ENCODE results near the gene WSCD1.

Gene WSCD1

GRCh38 chr17:6071528-6072065 is 1.4 kb downstream of the WSCD1 start (continued):
- no peak for TF ChIP-seq ZBTB6 (tag by site-specific recombination; IDR thresholded peaks at IDR 0.05)

GRCh38 chr17:6072157-6072556 is 2.0 kb downstream of the WSCD1 start:
- POLR2A ChIA-PET = interaction anchor here (0.9 to 1.3 kb wide), 2 partner anchors 9 to 179 kb away, joined by 3 read pairs; no protein-coding TSS in a partner anchor
- CTCF ChIA-PET = interaction anchor here (0.6 to 1.3 kb wide), 2 partner anchors 10 to 295 kb away, joined by 3 read pairs; no protein-coding TSS in a partner anchor
- H3K36me3 ChIP-seq (ENCODE audit: control insufficient read depth in 2 of 2, insufficient read depth in 1 of 2, low read length in 2 of 2) = no peaks in the 10 kb centered on the region

GRCh38 chr17:6072611-6073010 is 2.4 kb downstream of the WSCD1 start:
- Histone ChIP-seq H3K4me1 (ENCODE audit: control insufficient read depth, insufficient read depth, low read length) (peaks cover 10% of the 10 kb centered on the region), H3K4me3 (ENCODE audit: low read depth, low read length) (no peak overlapping the region), H3K27ac (ENCODE audit: extremely low read depth, low read depth, low read length) (no peak overlapping the region), H3K9me3 (ENCODE audit: control insufficient read depth, insufficient read depth, low read depth, low read length) (no peaks in the 10 kb centered on the region), H3K36me3 (ENCODE audit: control insufficient read depth in 2 of 2, insufficient read depth in 1 of 2, low read length in 2 of 2) (no peaks in the 10 kb centered on the region)
- TF ChIP-seq MZF1 (tag by site-specific recombination; IDR thresholded peaks at IDR 0.05; ENCODE audit: borderline replicate concordance) = no peak
- TF ChIP-seq ZNF521 (tag by site-specific recombination; IDR thresholded peaks at IDR 0.05) = no peak
- no peak for TF ChIP-seq RBAK (tag by site-specific recombination; IDR thresholded peaks at IDR 0.05)
- no peak for TF ChIP-seq KLF10 (tag by site-specific recombination; IDR thresholded peaks at IDR 0.05)
- TF ChIP-seq ZNF426 (tag by site-specific recombination; IDR thresholded peaks at IDR 0.05) = no peak
- TF ChIP-seq ZFP41 (tag by site-specific recombination; IDR thresholded peaks at IDR 0.05; ENCODE audit: borderline replicate concordance) = no peak
- TF ChIP-seq ZBTB10 (tag by site-specific recombination; IDR thresholded peaks at IDR 0.05) = no peak
- no peak for TF ChIP-seq ZNF621 (tag by site-specific recombination; IDR thresholded peaks at IDR 0.05)
- no peak for TF ChIP-seq HOXD13 (CRISPR knock-in tag; IDR thresholded peaks at IDR 0.05; ENCODE audit: borderline replicate concordance)
- TF ChIP-seq ZNF341 (tag by site-specific recombination; IDR thresholded peaks at IDR 0.05; ENCODE audit: low read depth) = no peak
- no peak for TF ChIP-seq KLF1 (tag by site-specific recombination; IDR thresholded peaks at IDR 0.05)
- no peak for TF ChIP-seq ZBTB7A (tag by site-specific recombination; IDR thresholded peaks at IDR 0.05; ENCODE audit: low read depth)
- TF ChIP-seq SCRT1 (tag by site-specific recombination; IDR thresholded peaks at IDR 0.05; ENCODE audit: borderline replicate concordance) = no peak
- TF ChIP-seq ZNF830 (tag by site-specific recombination; IDR thresholded peaks at IDR 0.05; ENCODE audit: low read depth) = no peak
- no peak for TF ChIP-seq MEIS1 (CRISPR knock-in tag; IDR thresholded peaks at IDR 0.05; ENCODE audit: borderline replicate concordance)
- TF ChIP-seq ZNF48 (tag by site-specific recombination; IDR thresholded peaks at IDR 0.05) = no peak
- TF ChIP-seq IKZF3 (tag by site-specific recombination; IDR thresholded peaks at IDR 0.05) = no peak
- TF ChIP-seq ZBTB1 (tag by site-specific recombination; IDR thresholded peaks at IDR 0.05) = no peak
- POLR2A ChIA-PET = interaction anchor here (0.9 kb wide), 1 partner anchor 9 kb away, joined by 3 read pairs; no protein-coding TSS in a partner anchor
- CTCF ChIA-PET = interaction anchor here (0.6 kb wide), 1 partner anchor 296 kb away, joined by 3 read pairs; no protein-coding TSS in a partner anchor

More at GRCh38 chr17:6072157-6072556, 2.0 kb downstream of the WSCD1 start:
- Histone ChIP-seq H3K4me1 (ENCODE audit: control insufficient read depth, insufficient read depth, low read length) (peaks cover 10% of the 10 kb centered on the region), H3K27ac (ENCODE audit: extremely low read depth, low read depth, low read length) (no peak overlapping the region), H3K4me3 (ENCODE audit: low read depth, low read length) (no peak overlapping the region), H3K9me3 (ENCODE audit: control insufficient read depth, insufficient read depth, low read depth, low read length) (no peaks in the 10 kb centered on the region)
- TF ChIP-seq ZNF10 (tag by site-specific recombination; IDR thresholded peaks at IDR 0.05) = no peak
- no peak for TF ChIP-seq PRDM1 (tag by site-specific recombination; IDR thresholded peaks at IDR 0.05)
- no peak for TF ChIP-seq ZNF585B (tag by site-specific recombination; IDR thresholded peaks at IDR 0.05)
- no peak for TF ChIP-seq BCL6B (tag by site-specific recombination; IDR thresholded peaks at IDR 0.05)
- TF ChIP-seq KLF7 (tag by site-specific recombination; IDR thresholded peaks at IDR 0.05; ENCODE audit: borderline replicate concordance) = no peak
- TF ChIP-seq ZNF521 (tag by site-specific recombination; IDR thresholded peaks at IDR 0.05) = no peak
- no peak for TF ChIP-seq ZNF692 (tag by site-specific recombination; IDR thresholded peaks at IDR 0.05)
- no peak for TF ChIP-seq ZNF221 (tag by site-specific recombination; IDR thresholded peaks at IDR 0.05; ENCODE audit: borderline replicate concordance)

All from HEK293 (cell line).